GM19324 (cell line): ENCODE results near the gene NKAPD1.

Experiments used
- ATAC-seq: cut with Tn5 transposase; IDR thresholded peaks from one replicate; pipeline ENCODE4 v1.9.1; 2021; ENCODE audit warnings: mild to moderate bottlenecking, moderate library complexity; ENCODE audit not compliant: unreplicated experiment, low FRiP score

The NKAPD1 gene

DNA sequence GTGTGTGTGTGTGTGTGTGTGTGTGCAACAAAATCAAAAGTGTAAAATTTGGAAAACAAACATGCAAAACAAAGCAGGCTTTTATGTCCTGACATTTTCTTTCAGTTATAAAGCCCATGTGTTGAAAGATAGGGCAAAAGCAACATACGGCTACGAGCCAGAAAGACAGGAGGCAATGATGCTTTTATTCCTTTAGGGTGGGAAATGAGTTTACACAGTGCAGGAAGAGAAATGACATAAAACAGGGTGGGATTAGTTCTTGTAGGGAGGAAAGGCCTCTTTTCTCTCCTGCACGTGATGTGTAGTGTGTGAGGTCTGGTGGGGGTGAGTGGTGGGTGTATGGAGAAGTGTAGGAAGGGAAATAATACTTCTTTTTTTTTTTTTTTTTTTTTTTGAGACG is 60.4 kb downstream of the NKAPD1 start:
- ATAC-seq: no peak
